HepG2 (cell line): ENCODE measurements around the gene MAGEA4. TPM values are rescaled to one million over a fixed set of nuclear protein-coding genes. Genes with fewer than 3 reads are reported as not detected.

Experiments used
- ATAC-seq: fragments of 200-7000 bp; cut with Tn5 transposase; 3 replicates; pipeline ENCODE4 v1.9.1; 2020; ENCODE audit warnings: mild to moderate bottlenecking, moderate library complexity
- BruUV-seq: library from RNA; stranded (reverse); fragments of 400-500 nt; replicated peaks from 2 replicates; lab custom pipeline; 2021; lab: Mats Ljungman, UMichigan
- CTCF ChIA-PET: fragments of 300-600 bp; formaldehyde crosslinking; extraction: SDS; loops from one replicate; lab custom pipeline; 2021; ENCODE audit warnings: low total read pairs, inconsistent platforms, low intra/inter-chr PET ratio; lab: Yijun Ruan, JAX
- POLR2A ChIA-PET: fragments of 350-600 bp; sonication (Branson Sonifier 250); formaldehyde crosslinking; loops from one replicate; lab custom pipeline; 2020; ENCODE audit warnings: antibody characterized with exemption, inconsistent platforms; lab: Yijun Ruan, JAX
- DNase-seq: peaks from one replicate; pipeline ENCODE4 v3.0.0-alpha.2; 2015; ENCODE audit warnings: low spot score
- FAIRE-seq: peaks from 3 replicates; lab custom pipeline; 2011; peaks lifted over from hg19 to GRCh38; lab: Jason Lieb, UNC
- H2AFZ ChIP-seq: one replicate; pipeline ENCODE4 v1.6.1; 2011; ENCODE audit warnings: low read length, inconsistent platforms
- H3K27ac ChIP-seq: fragments of 300-600 bp; 3 replicates; pipeline ENCODE4 v1.8.0; 2011; ENCODE audit warnings: mixed run types, mild to moderate bottlenecking, mixed read lengths, low read length, inconsistent platforms; ENCODE audit not compliant: insufficient read depth; ENCODE audit errors: extremely low read length
- H3K27me3 ChIP-seq, 2 experiments: fragments of 200-600 bp in 1 of 2; 2 replicates in 1 of 2; 3 replicates in 1 of 2; pipeline versions ENCODE4 v1.6.0 to v1.8.0; 2011; ENCODE audit warnings: low read length in 2 of 2, mild to moderate bottlenecking in 2 of 2, moderate library complexity in 2 of 2, inconsistent platforms in 1 of 2; ENCODE audit not compliant: insufficient read depth in 2 of 2, control insufficient read depth in 1 of 2
- H3K36me3 ChIP-seq, 2 experiments: fragments of 200-600 bp in 1 of 2; replicated peaks in 1 of 2; 2 replicates in 1 of 2; 3 replicates in 1 of 2; pipeline versions ENCODE4 v1.5.1 to v1.8.0; 2011; ENCODE audit warnings: low read length in 2 of 2, inconsistent platforms in 1 of 2; ENCODE audit not compliant: insufficient read depth in 2 of 2, control insufficient read depth in 1 of 2
- H3K4me1 ChIP-seq: 2 replicates; pipeline ENCODE4 v1.5.1; 2012; ENCODE audit warnings: low read length, inconsistent platforms; ENCODE audit not compliant: insufficient read depth
- H3K4me2 ChIP-seq: 2 replicates; pipeline ENCODE4 v1.6.0; 2011; ENCODE audit warnings: low read depth, low read length, inconsistent platforms
- H3K4me3 ChIP-seq, 3 experiments: fragments of 200-600 bp in 1 of 3; sonication (generic), shearing (Covaris generic) in 1 of 3; replicated peaks in 1 of 3; 2 replicates each; pipeline ENCODE4 v1.5.1; 2011 to 2016; ENCODE audit warnings: low read length in 3 of 3, inconsistent platforms in 2 of 3, low read depth in 2 of 3, mild to moderate bottlenecking in 2 of 3, control low read depth in 1 of 3, mixed read lengths in 1 of 3; ENCODE audit not compliant: insufficient read depth in 1 of 3
- H3K79me2 ChIP-seq: one replicate; pipeline ENCODE4 v1.6.1; 2011; ENCODE audit warnings: low read length, inconsistent platforms; ENCODE audit not compliant: insufficient read depth
- H3K9ac ChIP-seq: 2 replicates; pipeline ENCODE4 v1.6.0; 2011; ENCODE audit warnings: mild to moderate bottlenecking, low read depth, low read length, inconsistent platforms; ENCODE audit not compliant: insufficient read depth
- H3K9me3 ChIP-seq: 2 replicates; pipeline ENCODE4 v1.5.1; 2012; ENCODE audit warnings: mild to moderate bottlenecking, low read length
- H4K20me1 ChIP-seq: 2 replicates; pipeline ENCODE4 v1.6.0; 2011; ENCODE audit warnings: inconsistent platforms, mild to moderate bottlenecking, low read length, moderate library complexity; ENCODE audit not compliant: insufficient read depth
- FOXO4 ChIP-seq: sonication (generic); formaldehyde crosslinking; conservative IDR thresholded peaks from 2 replicates; pipeline ENCODE4 v1.8.1; 2023; ENCODE audit warnings: missing genetic modification reagents
- HDAC6 ChIP-seq: fragments of 200-600 bp; sonication (generic); IDR thresholded peaks from 2 replicates; pipeline ENCODE4 v1.7.0; 2017; ENCODE audit warnings: mild to moderate bottlenecking, antibody characterized with exemption, low read length, low read depth
- HMG20A ChIP-seq: IDR thresholded peaks from 2 replicates; pipeline ENCODE4 v1.6.1; 2016; ENCODE audit warnings: borderline replicate concordance
- IKZF1 ChIP-seq: fragments of 450-650 bp; IDR thresholded peaks from 2 replicates; pipeline ENCODE4 v1.7.1; 2016
- KDM2A ChIP-seq: sonication (generic); formaldehyde crosslinking; IDR thresholded peaks from 2 replicates; pipeline ENCODE4 v1.4.0; 2020; ENCODE audit warnings: low read depth, missing genetic modification reagents, borderline replicate concordance
- MIER2 ChIP-seq: IDR thresholded peaks from 2 replicates; pipeline ENCODE4 v1.6.1; 2016; ENCODE audit warnings: missing biosample characterization, missing genetic modification reagents
- REL ChIP-seq: sonication (generic); formaldehyde crosslinking; conservative IDR thresholded peaks from 2 replicates; pipeline ENCODE4 v1.8.0; 2022; ENCODE audit warnings: mild to moderate bottlenecking, missing genetic modification reagents, moderate library complexity
- SP1 ChIP-seq, 2 experiments: fragments of 450-650 bp in 1 of 2; sonication (generic) in 1 of 2; formaldehyde crosslinking in 1 of 2; IDR thresholded peaks; 2 replicates each; pipeline versions ENCODE4 v1.4.0 to v1.6.1; 2016 to 2020; ENCODE audit warnings: missing genetic modification reagents in 1 of 2
- ZC3H13 ChIP-seq: sonication (generic); formaldehyde crosslinking; IDR thresholded peaks from 2 replicates; pipeline ENCODE4 v1.8.1; 2023; ENCODE audit warnings: mild to moderate bottlenecking, missing genetic modification reagents, moderate library complexity
- ZNF17 ChIP-seq: sonication (generic); formaldehyde crosslinking; IDR thresholded peaks from 2 replicates; pipeline ENCODE4 v1.5.0; 2020; ENCODE audit warnings: mild to moderate bottlenecking, missing genetic modification reagents
- ZNF205 ChIP-seq: IDR thresholded peaks from 2 replicates; pipeline ENCODE4 v1.6.1; 2018; ENCODE audit warnings: missing biosample characterization, missing genetic modification reagents
- ZNF343 ChIP-seq: sonication (generic); formaldehyde crosslinking; IDR thresholded peaks from 2 replicates; pipeline ENCODE4 v1.4.0; 2020; ENCODE audit warnings: mild to moderate bottlenecking, missing genetic modification reagents
- ZNF350 ChIP-seq: sonication (generic); formaldehyde crosslinking; IDR thresholded peaks from 2 replicates; pipeline ENCODE4 v1.4.0; 2020; ENCODE audit warnings: mild to moderate bottlenecking, low read depth, missing genetic modification reagents, borderline replicate concordance
- ZNF616 ChIP-seq: sonication (generic); formaldehyde crosslinking; IDR thresholded peaks from 2 replicates; pipeline ENCODE4 v1.5.0; 2020; ENCODE audit warnings: low read depth, mild to moderate bottlenecking, missing genetic modification reagents
- WGBS: methylation state at CpG from one replicate; pipeline ENCODE4 v1.1.6; 2017; ENCODE audit warnings: low lambda C conversion rate; 5-methylcytosine and 5-hydroxymethylcytosine counted together
- in situ Hi-C: cut with HindIII; loops from 2 replicates; pipeline ENCODE4 v1.10.0; 2017; ENCODE audit warnings: low pct_unique_long_range_greater_than_20kb; ENCODE audit not compliant: extremely low pct_ligation_motif_present
- intact Hi-C: fragments of 100-400 bp; cut with micrococcal nuclease; formaldehyde crosslinking; loops from one replicate; pipeline ENCODE4 v1.10.0; 2022; ENCODE audit not compliant: unreplicated experiment
- polyA plus RNA-seq, 8 experiments: library from polyadenylated mRNA; depleted of rRNA in 3 of 8; stranded (reverse) in 7 of 8; unstranded in 1 of 8; fragments of >200 nt; fragmentation: Illumina TruSeq in 4 of 8; extraction: Trizol in 4 of 8; gene quantifications; 2 replicates each; pipeline versions ENCODE4 v1.2.1 to v1.2.3, GENCODE V29; 2011 to 2016; ENCODE audit warnings: low read depth in 4 of 8, missing spikeins in 1 of 8, mixed read lengths in 1 of 8; ENCODE audit not compliant: insufficient read depth in 1 of 8
- total RNA-seq, 5 experiments: library from RNA; depleted of rRNA; stranded (reverse); fragments of >200 nt; fragmentation: Illumina TruSeq; extraction: Trizol; gene quantifications; 2 replicates each; pipeline ENCODE4 v1.2.3, GENCODE V29; 2016; ENCODE audit warnings: low read depth in 1 of 5
- TF ChIP-seq, protein P1 (sequence below): sonication (generic); formaldehyde crosslinking; conservative IDR thresholded peaks from 2 replicates; pipeline ENCODE4 v1.4.0; 2020; ENCODE audit warnings: missing genetic modification reagents

MAGEA4 gene
- total and polyA plus RNA-seq, 2 of the 13 experiments (the other 11 are each of a cell fraction or from before 2014, with no cell fraction given), result not detected

GRCh38 chrX:151919610-151920009, 6.9 kb downstream of the MAGEA4 start:
- Histone ChIP-seq H3K79me2 (no peaks in the 10 kb centered on the region), H2AFZ (no peak overlapping the region), H3K9ac (no peak overlapping the region), H4K20me1 (no peaks in the 10 kb centered on the region), H3K4me3 (no peak overlapping the region), H3K27me3 (no peaks in the 10 kb centered on the region), H3K9me3 (no peaks in the 10 kb centered on the region), H3K4me2 (no peak overlapping the region), H3K4me1 (no peaks in the 10 kb centered on the region), H3K36me3 (no peaks in the 10 kb centered on the region), H3K27ac (no peak overlapping the region)
- WGBS, result 52% methylated on average over 4 of the region's 11 CpGs
- POLR2A ChIA-PET, result no interaction called here
- ATAC-seq (no peak), DNase-seq (no peak), FAIRE-seq (no peak)
- TF ChIP-seq ZNF350 (CRISPR knock-in tag) (no peak), FOXO4 (CRISPR knock-in tag) (no peak)
- intact Hi-C loops (no loop called here), in situ Hi-C loops (no loop called here)
- CTCF ChIA-PET, result no interaction called here
- BruUV-seq, result no TSS peak

DNA sequence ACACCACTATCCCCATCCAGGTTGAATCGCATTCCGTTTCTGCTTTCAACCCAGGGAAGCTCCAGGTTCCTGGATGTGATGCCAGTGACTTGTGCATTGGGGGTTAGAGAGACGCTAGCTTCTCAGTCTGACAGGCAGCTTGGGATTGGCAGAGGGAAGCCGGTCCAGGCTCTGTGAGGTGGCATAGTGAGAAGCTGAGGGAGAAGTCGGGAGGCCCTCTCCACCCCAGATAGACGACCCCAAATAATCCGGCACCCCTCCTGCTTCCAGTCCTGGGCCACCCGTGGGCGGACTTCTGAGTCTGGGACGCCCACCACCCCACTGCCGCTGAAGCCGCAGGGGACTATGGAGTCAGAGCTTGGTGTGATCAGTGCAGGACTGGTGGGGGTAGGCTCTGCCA, 7.4 kb downstream of the MAGEA4 start:
- POLR2A ChIA-PET, result no interaction called here
- 89% methylated on average over 3 of the region's 12 CpGs for WGBS
- Histone ChIP-seq H4K20me1 (no peaks in the 10 kb centered on the region), H3K79me2 (no peaks in the 10 kb centered on the region), H3K4me1 (no peaks in the 10 kb centered on the region), H3K36me3 (no peaks in the 10 kb centered on the region), H3K4me2 (no peak overlapping the region), H3K27ac (no peak overlapping the region), H3K4me3 (no peak overlapping the region), H3K9ac (no peak overlapping the region), H3K9me3 (no peaks in the 10 kb centered on the region), H3K27me3 (no peaks in the 10 kb centered on the region), H2AFZ (no peak overlapping the region)
- FAIRE-seq (no peak), ATAC-seq (no peak), DNase-seq (no peak)
- TF ChIP-seq ZNF205 (CRISPR knock-in tag), result no peak
- no peak for TF ChIP-seq ZC3H13 (CRISPR knock-in tag)
- TF ChIP-seq ZNF343 (CRISPR knock-in tag), result no peak
- TF ChIP-seq, protein P1, sequence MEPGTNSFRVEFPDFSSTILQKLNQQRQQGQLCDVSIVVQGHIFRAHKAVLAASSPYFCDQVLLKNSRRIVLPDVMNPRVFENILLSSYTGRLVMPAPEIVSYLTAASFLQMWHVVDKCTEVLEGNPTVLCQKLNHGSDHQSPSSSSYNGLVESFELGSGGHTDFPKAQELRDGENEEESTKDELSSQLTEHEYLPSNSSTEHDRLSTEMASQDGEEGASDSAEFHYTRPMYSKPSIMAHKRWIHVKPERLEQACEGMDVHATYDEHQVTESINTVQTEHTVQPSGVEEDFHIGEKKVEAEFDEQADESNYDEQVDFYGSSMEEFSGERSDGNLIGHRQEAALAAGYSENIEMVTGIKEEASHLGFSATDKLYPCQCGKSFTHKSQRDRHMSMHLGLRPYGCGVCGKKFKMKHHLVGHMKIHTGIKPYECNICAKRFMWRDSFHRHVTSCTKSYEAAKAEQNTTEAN, result no peak
- TF ChIP-seq ZNF17 (CRISPR knock-in tag), result no peak
- no peak for TF ChIP-seq HMG20A
- no peak for TF ChIP-seq ZNF616 (CRISPR knock-in tag)
- no peak for TF ChIP-seq KDM2A (CRISPR knock-in tag)
- TF ChIP-seq IKZF1, result no peak
- TF ChIP-seq REL (CRISPR knock-in tag), result no peak
- TF ChIP-seq MIER2 (CRISPR knock-in tag), result no peak
- no peak for TF ChIP-seq SP1 (IDR thresholded peaks at IDR 0.05)
- TF ChIP-seq SP1 (CRISPR knock-in tag; IDR thresholded peaks at IDR 0.05), result no peak
- no peak for TF ChIP-seq HDAC6
- CTCF ChIA-PET, result no interaction called here
- no TSS peak for BruUV-seq
- in situ Hi-C loops (no loop called here), intact Hi-C loops (no loop called here)
